HepG2 (cell line): ENCODE data around the gene SDC3. TPM values are rescaled to one million over a fixed set of nuclear protein-coding genes. Genes with fewer than 3 reads are reported as not detected.

Source experiments
- ATAC-seq: fragments of 200-7000 bp; cut with Tn5 transposase; 3 replicates; pipeline ENCODE4 v1.9.1; 2020; ENCODE audit warnings: mild to moderate bottlenecking, moderate library complexity
- BruUV-seq: library from RNA; stranded (reverse); fragments of 400-500 nt; replicated peaks from 2 replicates; lab custom pipeline; 2021; lab: Mats Ljungman, UMichigan
- CTCF ChIA-PET: fragments of 300-600 bp; formaldehyde crosslinking; extraction: SDS; loops from one replicate; lab custom pipeline; 2021; ENCODE audit warnings: low total read pairs, inconsistent platforms, low intra/inter-chr PET ratio; lab: Yijun Ruan, JAX
- POLR2A ChIA-PET: fragments of 350-600 bp; sonication (Branson Sonifier 250); formaldehyde crosslinking; loops from one replicate; lab custom pipeline; 2020; ENCODE audit warnings: antibody characterized with exemption, inconsistent platforms; lab: Yijun Ruan, JAX
- DNase-seq: peaks from one replicate; pipeline ENCODE4 v3.0.0-alpha.2; 2015; ENCODE audit warnings: low spot score
- FAIRE-seq: peaks from 3 replicates; lab custom pipeline; 2011; peaks lifted over from hg19 to GRCh38; lab: Jason Lieb, UNC
- H2AFZ ChIP-seq: one replicate; pipeline ENCODE4 v1.6.1; 2011; ENCODE audit warnings: low read length, inconsistent platforms
- H3K27ac ChIP-seq: fragments of 300-600 bp; 3 replicates; pipeline ENCODE4 v1.8.0; 2011; ENCODE audit warnings: mixed run types, mild to moderate bottlenecking, mixed read lengths, low read length, inconsistent platforms; ENCODE audit not compliant: insufficient read depth; ENCODE audit errors: extremely low read length
- H3K27me3 ChIP-seq, 2 experiments: fragments of 200-600 bp in 1 of 2; 2 replicates in 1 of 2; 3 replicates in 1 of 2; pipeline versions ENCODE4 v1.6.0 to v1.8.0; 2011; ENCODE audit warnings: low read length in 2 of 2, mild to moderate bottlenecking in 2 of 2, moderate library complexity in 2 of 2, inconsistent platforms in 1 of 2; ENCODE audit not compliant: insufficient read depth in 2 of 2, control insufficient read depth in 1 of 2
- H3K36me3 ChIP-seq, 2 experiments: fragments of 200-600 bp in 1 of 2; replicated peaks in 1 of 2; 2 replicates in 1 of 2; 3 replicates in 1 of 2; pipeline versions ENCODE4 v1.5.1 to v1.8.0; 2011; ENCODE audit warnings: low read length in 2 of 2, inconsistent platforms in 1 of 2; ENCODE audit not compliant: insufficient read depth in 2 of 2, control insufficient read depth in 1 of 2
- H3K4me1 ChIP-seq: 2 replicates; pipeline ENCODE4 v1.5.1; 2012; ENCODE audit warnings: low read length, inconsistent platforms; ENCODE audit not compliant: insufficient read depth
- H3K4me2 ChIP-seq: 2 replicates; pipeline ENCODE4 v1.6.0; 2011; ENCODE audit warnings: low read depth, low read length, inconsistent platforms
- H3K4me3 ChIP-seq, 3 experiments: fragments of 200-600 bp in 1 of 3; sonication (generic), shearing (Covaris generic) in 1 of 3; replicated peaks in 1 of 3; 2 replicates each; pipeline ENCODE4 v1.5.1; 2011 to 2016; ENCODE audit warnings: low read length in 3 of 3, inconsistent platforms in 2 of 3, low read depth in 2 of 3, mild to moderate bottlenecking in 2 of 3, control low read depth in 1 of 3, mixed read lengths in 1 of 3; ENCODE audit not compliant: insufficient read depth in 1 of 3
- H3K79me2 ChIP-seq: one replicate; pipeline ENCODE4 v1.6.1; 2011; ENCODE audit warnings: low read length, inconsistent platforms; ENCODE audit not compliant: insufficient read depth
- H3K9ac ChIP-seq: 2 replicates; pipeline ENCODE4 v1.6.0; 2011; ENCODE audit warnings: mild to moderate bottlenecking, low read depth, low read length, inconsistent platforms; ENCODE audit not compliant: insufficient read depth
- H3K9me3 ChIP-seq: 2 replicates; pipeline ENCODE4 v1.5.1; 2012; ENCODE audit warnings: mild to moderate bottlenecking, low read length
- H4K20me1 ChIP-seq: 2 replicates; pipeline ENCODE4 v1.6.0; 2011; ENCODE audit warnings: inconsistent platforms, mild to moderate bottlenecking, low read length, moderate library complexity; ENCODE audit not compliant: insufficient read depth
- HMG20A ChIP-seq: IDR thresholded peaks from 2 replicates; pipeline ENCODE4 v1.6.1; 2016; ENCODE audit warnings: borderline replicate concordance
- REL ChIP-seq: sonication (generic); formaldehyde crosslinking; conservative IDR thresholded peaks from 2 replicates; pipeline ENCODE4 v1.8.0; 2022; ENCODE audit warnings: mild to moderate bottlenecking, missing genetic modification reagents, moderate library complexity
- TBX3 ChIP-seq: fragments of 450-650 bp; IDR thresholded peaks from 2 replicates; pipeline ENCODE4 v1.6.1; 2017; ENCODE audit warnings: antibody characterized with exemption, mild to moderate bottlenecking, inconsistent platforms, borderline replicate concordance
- ZFYVE20 ChIP-seq: sonication (generic); formaldehyde crosslinking; IDR thresholded peaks from 2 replicates; pipeline ENCODE4 v1.8.0; 2023; ENCODE audit warnings: low read depth, mild to moderate bottlenecking, moderate library complexity, missing genetic modification reagents, borderline replicate concordance
- ZNF430 ChIP-seq: sonication (generic); formaldehyde crosslinking; IDR thresholded peaks from 2 replicates; pipeline ENCODE4 v1.9.0; 2021; ENCODE audit warnings: mild to moderate bottlenecking, missing genetic modification reagents
- ZNF878 ChIP-seq: sonication (generic); formaldehyde crosslinking; IDR thresholded peaks from 2 replicates; pipeline ENCODE4 v1.8.1; 2023; ENCODE audit warnings: mild to moderate bottlenecking, missing genetic modification reagents, moderate library complexity
- WGBS: methylation state at CpG from one replicate; pipeline ENCODE4 v1.1.6; 2017; ENCODE audit warnings: low lambda C conversion rate; 5-methylcytosine and 5-hydroxymethylcytosine counted together
- in situ Hi-C: cut with HindIII; loops from 2 replicates; pipeline ENCODE4 v1.10.0; 2017; ENCODE audit warnings: low pct_unique_long_range_greater_than_20kb; ENCODE audit not compliant: extremely low pct_ligation_motif_present
- intact Hi-C: fragments of 100-400 bp; cut with micrococcal nuclease; formaldehyde crosslinking; loops from one replicate; pipeline ENCODE4 v1.10.0; 2022; ENCODE audit not compliant: unreplicated experiment
- polyA plus RNA-seq, 8 experiments: library from polyadenylated mRNA; depleted of rRNA in 3 of 8; stranded (reverse) in 7 of 8; unstranded in 1 of 8; fragments of >200 nt; fragmentation: Illumina TruSeq in 4 of 8; extraction: Trizol in 4 of 8; gene quantifications; 2 replicates each; pipeline versions ENCODE4 v1.2.1 to v1.2.3, GENCODE V29; 2011 to 2016; ENCODE audit warnings: low read depth in 4 of 8, missing spikeins in 1 of 8, mixed read lengths in 1 of 8; ENCODE audit not compliant: insufficient read depth in 1 of 8
- total RNA-seq, 5 experiments: library from RNA; depleted of rRNA; stranded (reverse); fragments of >200 nt; fragmentation: Illumina TruSeq; extraction: Trizol; gene quantifications; 2 replicates each; pipeline ENCODE4 v1.2.3, GENCODE V29; 2016; ENCODE audit warnings: low read depth in 1 of 5
- TF ChIP-seq, protein P1 (sequence below): sonication (generic); formaldehyde crosslinking; IDR thresholded peaks from 2 replicates; pipeline ENCODE4 v1.4.0; 2020; ENCODE audit warnings: mild to moderate bottlenecking, missing genetic modification reagents
- TF ChIP-seq, protein P2 (sequence below): sonication (generic); formaldehyde crosslinking; IDR thresholded peaks from 2 replicates; pipeline ENCODE4 v1.4.0; 2020; ENCODE audit warnings: missing genetic modification reagents, borderline replicate concordance

SDC3 gene
- total and polyA plus RNA-seq, 2 of the 13 experiments (the other 11 are each of a cell fraction or from before 2014, with no cell fraction given) = 0.49 to 0.84 TPM

DNA sequence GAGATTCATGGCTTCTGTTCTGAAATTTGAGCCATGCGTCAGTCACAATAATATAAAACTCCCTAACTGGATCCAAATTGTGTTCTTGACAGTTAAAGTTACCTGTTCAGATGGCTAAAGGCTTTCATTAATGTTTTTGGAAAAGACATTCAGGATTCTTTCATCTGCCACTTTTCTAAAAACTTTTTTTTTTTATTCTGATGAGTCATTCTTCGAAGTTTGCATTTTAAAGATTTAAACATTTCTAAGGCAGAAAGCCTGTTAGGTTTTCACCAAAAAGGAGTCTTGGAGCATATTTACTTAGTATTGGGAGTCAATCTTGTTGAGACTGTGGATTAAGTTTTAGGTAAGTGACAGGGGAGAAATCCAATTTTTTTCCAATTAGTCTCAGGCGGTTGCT, 18.9 kb upstream of the SDC3 start:
- BruUV-seq = no TSS peak
- POLR2A ChIA-PET = no interaction called here
- no peak for DNase-seq
- peaks cover 14% of the 10 kb centered on the region for H4K20me1 ChIP-seq
- no peaks in the 10 kb centered on the region for H3K79me2 ChIP-seq
- TF ChIP-seq HMG20A (CRISPR knock-in tag) = no peak
- H3K36me3 ChIP-seq = 0 out of 5 replicates have a peak, but pooled peaks cover 0 to 2% of the 10 kb centered on the region in 2 experiments
- H3K4me2 ChIP-seq = no peak overlapping the region
- CTCF ChIA-PET = no interaction called here
- peaks cover 10% of the 10 kb centered on the region for H3K4me1 ChIP-seq
- no peak overlapping the region for H2AFZ ChIP-seq
- no peak overlapping the region for H3K9ac ChIP-seq
- 70% methylated on average over 3 of the region's 3 CpGs for WGBS
- no peaks in the 10 kb centered on the region for H3K27me3 ChIP-seq
- H3K9me3 ChIP-seq = no peaks in the 10 kb centered on the region
- ATAC-seq = no peak
- no peak overlapping the region for H3K4me3 ChIP-seq
- intact Hi-C loops = no loop called here
- no peak for FAIRE-seq
- in situ Hi-C loops = no loop called here
- no peak overlapping the region for H3K27ac ChIP-seq

DNA sequence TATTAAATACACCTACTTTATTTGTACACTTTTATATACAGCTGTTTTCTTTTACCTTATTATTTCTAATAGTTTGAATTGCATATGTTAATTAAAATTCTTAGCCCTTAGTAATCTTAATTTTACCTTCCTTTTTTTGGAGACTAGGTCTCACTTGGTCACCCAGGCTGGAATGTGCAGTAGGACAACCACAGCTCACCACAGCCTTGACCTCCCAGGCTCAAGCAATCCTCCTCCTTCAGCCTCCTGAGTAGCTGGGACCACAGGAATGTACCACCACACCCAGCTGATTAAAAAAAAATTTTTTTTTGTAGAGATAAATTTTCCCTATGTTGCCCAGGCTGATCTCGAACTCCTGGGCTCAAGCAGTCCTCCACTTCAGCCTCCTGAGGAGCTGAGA, 15.0 kb upstream of the SDC3 start:
- ChIA-PET CTCF (no interaction called here), POLR2A (no interaction called here)
- ATAC-seq (no peak), DNase-seq (no peak), FAIRE-seq (no peak)
- Histone ChIP-seq H3K36me3 (no peaks in the 10 kb centered on the region), H3K4me3 (no peak overlapping the region), H3K27me3 (no peaks in the 10 kb centered on the region; a peak in 1 of 5 replicates), H3K79me2 (no peaks in the 10 kb centered on the region), H3K9ac (no peak overlapping the region), H4K20me1 (no peaks in the 10 kb centered on the region), H3K27ac (no peak overlapping the region)
- intact Hi-C loops = no loop called here
- in situ Hi-C loops = no loop called here
- 0% methylated on average over 1 of the region's 1 CpG for WGBS
- no peak for TF ChIP-seq TBX3
- TF ChIP-seq, protein P1, sequence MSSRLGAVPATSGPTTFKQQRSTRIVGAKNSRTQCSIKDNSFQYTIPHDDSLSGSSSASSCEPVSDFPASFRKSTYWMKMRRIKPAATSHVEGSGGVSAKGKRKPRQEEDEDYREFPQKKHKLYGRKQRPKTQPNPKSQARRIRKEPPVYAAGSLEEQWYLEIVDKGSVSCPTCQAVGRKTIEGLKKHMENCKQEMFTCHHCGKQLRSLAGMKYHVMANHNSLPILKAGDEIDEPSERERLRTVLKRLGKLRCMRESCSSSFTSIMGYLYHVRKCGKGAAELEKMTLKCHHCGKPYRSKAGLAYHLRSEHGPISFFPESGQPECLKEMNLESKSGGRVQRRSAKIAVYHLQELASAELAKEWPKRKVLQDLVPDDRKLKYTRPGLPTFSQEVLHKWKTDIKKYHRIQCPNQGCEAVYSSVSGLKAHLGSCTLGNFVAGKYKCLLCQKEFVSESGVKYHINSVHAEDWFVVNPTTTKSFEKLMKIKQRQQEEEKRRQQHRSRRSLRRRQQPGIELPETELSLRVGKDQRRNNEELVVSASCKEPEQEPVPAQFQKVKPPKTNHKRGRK (CRISPR knock-in tag) = no peak
- no peak for TF ChIP-seq ZNF430 (CRISPR knock-in tag)
- no peak for TF ChIP-seq ZFYVE20 (CRISPR knock-in tag)
- no peak for TF ChIP-seq ZNF878 (CRISPR knock-in tag)
- TF ChIP-seq, protein P2, sequence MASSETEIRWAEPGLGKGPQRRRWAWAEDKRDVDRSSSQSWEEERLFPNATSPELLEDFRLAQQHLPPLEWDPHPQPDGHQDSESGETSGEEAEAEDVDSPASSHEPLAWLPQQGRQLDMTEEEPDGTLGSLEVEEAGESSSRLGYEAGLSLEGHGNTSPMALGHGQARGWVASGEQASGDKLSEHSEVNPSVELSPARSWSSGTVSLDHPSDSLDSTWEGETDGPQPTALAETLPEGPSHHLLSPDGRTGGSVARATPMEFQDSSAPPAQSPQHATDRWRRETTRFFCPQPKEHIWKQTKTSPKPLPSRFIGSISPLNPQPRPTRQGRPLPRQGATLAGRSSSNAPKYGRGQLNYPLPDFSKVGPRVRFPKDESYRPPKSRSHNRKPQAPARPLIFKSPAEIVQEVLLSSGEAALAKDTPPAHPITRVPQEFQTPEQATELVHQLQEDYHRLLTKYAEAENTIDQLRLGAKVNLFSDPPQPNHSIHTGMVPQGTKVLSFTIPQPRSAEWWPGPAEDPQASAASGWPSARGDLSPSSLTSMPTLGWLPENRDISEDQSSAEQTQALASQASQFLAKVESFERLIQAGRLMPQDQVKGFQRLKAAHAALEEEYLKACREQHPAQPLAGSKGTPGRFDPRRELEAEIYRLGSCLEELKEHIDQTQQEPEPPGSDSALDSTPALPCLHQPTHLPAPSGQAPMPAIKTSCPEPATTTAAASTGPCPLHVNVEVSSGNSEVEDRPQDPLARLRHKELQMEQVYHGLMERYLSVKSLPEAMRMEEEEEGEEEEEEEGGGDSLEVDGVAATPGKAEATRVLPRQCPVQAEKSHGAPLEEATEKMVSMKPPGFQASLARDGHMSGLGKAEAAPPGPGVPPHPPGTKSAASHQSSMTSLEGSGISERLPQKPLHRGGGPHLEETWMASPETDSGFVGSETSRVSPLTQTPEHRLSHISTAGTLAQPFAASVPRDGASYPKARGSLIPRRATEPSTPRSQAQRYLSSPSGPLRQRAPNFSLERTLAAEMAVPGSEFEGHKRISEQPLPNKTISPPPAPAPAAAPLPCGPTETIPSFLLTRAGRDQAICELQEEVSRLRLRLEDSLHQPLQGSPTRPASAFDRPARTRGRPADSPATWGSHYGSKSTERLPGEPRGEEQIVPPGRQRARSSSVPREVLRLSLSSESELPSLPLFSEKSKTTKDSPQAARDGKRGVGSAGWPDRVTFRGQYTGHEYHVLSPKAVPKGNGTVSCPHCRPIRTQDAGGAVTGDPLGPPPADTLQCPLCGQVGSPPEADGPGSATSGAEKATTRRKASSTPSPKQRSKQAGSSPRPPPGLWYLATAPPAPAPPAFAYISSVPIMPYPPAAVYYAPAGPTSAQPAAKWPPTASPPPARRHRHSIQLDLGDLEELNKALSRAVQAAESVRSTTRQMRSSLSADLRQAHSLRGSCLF (CRISPR knock-in tag) = no peak
- no peak for TF ChIP-seq REL (CRISPR knock-in tag)
- TF ChIP-seq, all 625 proteins: peak for 0
- Histone ChIP-seq H3K4me2 (no peak overlapping the region), H2AFZ (no peak overlapping the region), H3K4me1 (no peaks in the 10 kb centered on the region), H3K9me3 (no peaks in the 10 kb centered on the region)
- no TSS peak for BruUV-seq
